Measurements from ENCODE around the gene RLBP1. TPM values are rescaled to one million over a fixed set of nuclear protein-coding genes. Genes with fewer than 3 reads are reported as not detected.

The RLBP1 gene
- total and polyA plus RNA-seq, 10 of the 15 experiments (the other 5 are each of a cell fraction or from before 2014, with no cell fraction given): 0.06 TPM; not detected in 9

- in situ Hi-C loops (cut with MboI): loop anchor here (5.0 kb wide), 2 partner anchors 118 to 273 kb away; no protein-coding TSS in a partner anchor
- H3K27ac ChIP-seq (ENCODE audit: control insufficient read depth, insufficient read depth): no peak overlapping the region
- ChIA-PET POLR2A (interaction anchor here (0.6 kb wide), 1 partner anchor 54 kb away, joined by 3 read pairs; no protein-coding TSS in a partner anchor), CTCF (interaction anchor here (1.1 to 11.1 kb wide), 8 partner anchors 9 to 271 kb away, joined by 3 to 339 read pairs (median 18); partner anchors contain the start of gene ABHD2), SMC1A (ENCODE audit: uncharacterized antibody, unreplicated experiment) (interaction anchor here (0.9 to 1.3 kb wide), 5 partner anchors 8 to 118 kb away, joined by 3 to 5 read pairs (median 4); no protein-coding TSS in a partner anchor), RAD21 (ENCODE audit: unreplicated experiment) (interaction anchor here (6.9 kb wide), 1 partner anchor 117 kb away, joined by 62 read pairs; no protein-coding TSS in a partner anchor)
- no peak overlapping the region for H3K9ac ChIP-seq (ENCODE audit: control insufficient read depth, insufficient read depth, low read length)
- no TSS peak for BruUV-seq (replicated peaks)
- H3K9me3 ChIP-seq (replicated peaks; ENCODE audit: control insufficient read depth, insufficient read depth, low read length): no peaks in the 10 kb centered on the region
- no peak overlapping the region for H3K4me3 ChIP-seq
- FAIRE-seq: no peak
- intact Hi-C loops (cut with micrococcal nuclease; ENCODE audit: unreplicated experiment): loop anchor here (2.0 kb wide), 1 partner anchor 281 kb away; the partner anchor contains the start of gene HAPLN3
- no peak for ATAC-seq
- H3K4me1 ChIP-seq (ENCODE audit: control insufficient read depth, insufficient read depth, low read length): peaks cover 7% of the 10 kb centered on the region; the same call in 1 of the 2 replicates
- H3K4me2 ChIP-seq (ENCODE audit: control insufficient read depth, insufficient read depth): no peak overlapping the region
- H2AFZ ChIP-seq (ENCODE audit: control insufficient read depth, low read depth, low read length): no peak overlapping the region
- no peaks in the 10 kb centered on the region for H4K20me1 ChIP-seq (ENCODE audit: control insufficient read depth, insufficient read depth)
- H3K79me2 ChIP-seq (ENCODE audit: control insufficient read depth, insufficient read depth, low read length): no peaks in the 10 kb centered on the region
- TF ChIP-seq TAF1 (IDR thresholded peaks at IDR 0.05; ENCODE audit: borderline replicate concordance, low read depth, low read length) (no peak), EZH2 (IDR thresholded peaks at IDR 0.05; ENCODE audit: borderline replicate concordance, control insufficient read depth, low read depth, low read length) (no peak), GATAD2B (conservative IDR thresholded peaks at IDR 0.05; ENCODE audit: low read depth) (no peak), ZSCAN29 (IDR thresholded peaks at IDR 0.05) (no peak)
- H3K36me3 ChIP-seq (ENCODE audit: control insufficient read depth in 2 of 2, insufficient read depth in 2 of 2, low read length in 1 of 2): peaks cover 5 to 13% of the 10 kb centered on the region in 2 experiments
- H3K27me3 ChIP-seq (replicated peaks in 1 of 2; ENCODE audit: control insufficient read depth in 2 of 2, insufficient read depth in 2 of 2, low read length in 1 of 2): no peaks in the 10 kb centered on the region
- no peak for DNase-seq (ENCODE audit: low read depth, low spot score)
- WGBS (ENCODE audit: insufficient coverage, insufficient replicate concordance, low lambda C conversion rate, missing lambda C conversion rate): 80% methylated on average over 13 of the region's 13 CpGs
Measured at GRCh38 chr15:89175617-89176191, 45.7 kb downstream of the RLBP1 start.

- peaks cover under 1% of the 10 kb centered on the region; the same call in 1 of the 2 replicates for H3K4me1 ChIP-seq (ENCODE audit: control insufficient read depth, insufficient read depth, low read length)
- no peak for FAIRE-seq
- no peaks in the 10 kb centered on the region for H3K79me2 ChIP-seq (ENCODE audit: control insufficient read depth, insufficient read depth, low read length)
- 97% methylated on average over 5 of the region's 5 CpGs for WGBS (ENCODE audit: insufficient coverage, insufficient replicate concordance, low lambda C conversion rate, missing lambda C conversion rate)
- BruUV-seq (replicated peaks): no TSS peak
- no peak for ATAC-seq
- no peak for DNase-seq (ENCODE audit: low read depth, low spot score)
- in situ Hi-C loops (cut with MboI) (no loop called here), intact Hi-C loops (cut with micrococcal nuclease; ENCODE audit: unreplicated experiment) (no loop called here)
- ChIA-PET CTCF (interaction anchor here (0.6 to 11.1 kb wide), 7 partner anchors 10 to 536 kb away, joined by 3 to 339 read pairs (median 5); no protein-coding TSS in a partner anchor), RAD21 (ENCODE audit: unreplicated experiment) (interaction anchor here (1.7 to 6.9 kb wide), 2 partner anchors 45 to 116 kb away, joined by 5 to 62 read pairs; no protein-coding TSS in a partner anchor), POLR2A (no interaction called here), SMC1A (ENCODE audit: uncharacterized antibody, unreplicated experiment) (interaction anchor here (1.0 to 4.9 kb wide), 2 partner anchors 45 to 115 kb away, joined by 4 to 61 read pairs; no protein-coding TSS in a partner anchor)
- no peak overlapping the region for H3K27ac ChIP-seq (ENCODE audit: control insufficient read depth, insufficient read depth)
- H3K27me3 ChIP-seq (replicated peaks in 1 of 2; ENCODE audit: control insufficient read depth in 2 of 2, insufficient read depth in 2 of 2, low read length in 1 of 2): no peaks in the 10 kb centered on the region
- peaks cover 5 to 13% of the 10 kb centered on the region in 2 experiments for H3K36me3 ChIP-seq (ENCODE audit: control insufficient read depth in 2 of 2, insufficient read depth in 2 of 2, low read length in 1 of 2)
- H3K9ac ChIP-seq (ENCODE audit: control insufficient read depth, insufficient read depth, low read length): no peak overlapping the region
- H3K4me2 ChIP-seq (ENCODE audit: control insufficient read depth, insufficient read depth): no peak overlapping the region
- H3K4me3 ChIP-seq: no peak overlapping the region
- H3K9me3 ChIP-seq (replicated peaks; ENCODE audit: control insufficient read depth, insufficient read depth, low read length): no peaks in the 10 kb centered on the region
- H2AFZ ChIP-seq (ENCODE audit: control insufficient read depth, low read depth, low read length): no peak overlapping the region
- H4K20me1 ChIP-seq (ENCODE audit: control insufficient read depth, insufficient read depth): no peaks in the 10 kb centered on the region
- TF ChIP-seq EZH2 (IDR thresholded peaks at IDR 0.05; ENCODE audit: borderline replicate concordance, control insufficient read depth, low read depth, low read length) (no peak), CTCF (IDR thresholded peaks at IDR 0.05 in 2 of 3, conservative IDR thresholded peaks at IDR 0.05 in 1 of 3; ENCODE audit: control insufficient read depth in 2 of 3, extremely low read depth in 1 of 3, insufficient read depth in 1 of 3, low read depth in 3 of 3, low read length in 3 of 3) (no peak), CHD2 (IDR thresholded peaks at IDR 0.05; ENCODE audit: borderline replicate concordance, low read depth, low read length) (no peak), HDAC6 (IDR thresholded peaks at IDR 0.05; ENCODE audit: unreplicated experiment) (no peak), ELK1 (IDR thresholded peaks at IDR 0.05; ENCODE audit: low read depth, low read length) (no peak), NFYA (IDR thresholded peaks at IDR 0.05; ENCODE audit: borderline replicate concordance, low read depth, low read length) (no peak), ZNF274 (IDR thresholded peaks at IDR 0.05; ENCODE audit: insufficient read depth, insufficient read length) (no peak)
Measured at GRCh38 chr15:89174476-89174875, 46.9 kb downstream of the RLBP1 start.
